ENCODE results near the gene DSC3. TPM values are rescaled to one million over a fixed set of nuclear protein-coding genes. Genes with fewer than 3 reads are reported as not detected.

DSC3 gene
- total RNA-seq, 1 experiment from 2014 or later = 0.61 TPM

DNA sequence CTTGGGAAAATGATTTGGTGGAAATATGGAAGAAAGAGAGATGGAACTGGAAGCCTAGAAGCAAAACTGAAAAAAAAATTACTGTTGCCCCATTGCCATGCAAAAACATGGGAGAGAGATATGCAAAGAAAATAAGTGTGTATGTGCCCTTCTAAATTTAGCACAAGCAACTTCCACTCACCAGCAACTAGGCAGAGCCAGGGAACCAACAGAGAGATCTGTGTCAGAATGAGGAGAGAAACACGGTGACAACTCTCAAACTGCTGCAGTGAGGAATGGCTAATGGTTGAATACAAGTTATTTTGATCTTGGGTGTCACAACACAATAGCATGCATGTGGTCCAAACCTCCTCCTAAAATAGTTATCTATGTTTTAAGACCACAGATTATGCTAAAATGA is 48.8 kb upstream of the DSC3 start:
- Histone ChIP-seq H3K79me2 (ENCODE audit: insufficient read depth, low read length) (peaks cover 2% of the 10 kb centered on the region; the same call in 1 of the 2 replicates), H4K5ac (ENCODE audit: insufficient read length, low read depth, low read length) (no peak overlapping the region), H3T11ph (ENCODE audit: low read length) (no peak overlapping the region), H3K23ac (ENCODE audit: insufficient read length, low read depth, low read length) (no peak overlapping the region), H2BK120ac (ENCODE audit: low read depth, low read length, poor library complexity, severe bottlenecking) (no peak overlapping the region), H2BK5ac (ENCODE audit: insufficient read length, low read length) (no peak overlapping the region), H4K20me1 (ENCODE audit: control insufficient read depth, insufficient read depth, insufficient read length) (no peaks in the 10 kb centered on the region), H4K91ac (ENCODE audit: insufficient read length, low read depth, low read length) (no peak overlapping the region), H3K23me2 (ENCODE audit: insufficient read length, low read depth, low read length, poor library complexity, severe bottlenecking) (no peaks in the 10 kb centered on the region), H3K9me3 (ENCODE audit: control insufficient read depth, low read depth, low read length) (no peaks in the 10 kb centered on the region), H3K4me2 (ENCODE audit: insufficient read depth, insufficient read length, low read length) (no peak overlapping the region), H3K4ac (ENCODE audit: low read depth, low read length) (no peak overlapping the region), H3K9ac (ENCODE audit: extremely low read depth, insufficient read length, low read length) (no peak overlapping the region), H3K18ac (ENCODE audit: insufficient read length, low read depth, low read length) (no peak overlapping the region), H3K79me1 (ENCODE audit: insufficient read depth, low read depth, low read length, poor library complexity, severe bottlenecking) (no peaks in the 10 kb centered on the region), H2AK5ac (ENCODE audit: insufficient read length, low read length) (no peak overlapping the region), H3K27ac (ENCODE audit: insufficient read length, low read depth, low read length) (no peak overlapping the region), H3K4me1 (ENCODE audit: insufficient read depth, low read length) (no peaks in the 10 kb centered on the region), H3K27me3 (ENCODE audit: insufficient read depth, low read length) (no peaks in the 10 kb centered on the region), H2BK20ac (ENCODE audit: low read depth, low read length, poor library complexity, severe bottlenecking) (no peak overlapping the region), H2BK15ac (ENCODE audit: low read depth, low read length) (no peak overlapping the region), H3K56ac (ENCODE audit: insufficient read length, low read depth, low read length) (no peak overlapping the region), H2AFZ (ENCODE audit: low read length) (no peak overlapping the region), H4K8ac (replicated peaks; ENCODE audit: insufficient read length, low read depth, low read length) (no peak overlapping the region), H2BK12ac (ENCODE audit: insufficient read length, low read depth, low read length) (no peak overlapping the region), H3K14ac (ENCODE audit: insufficient read depth, low read length) (no peak overlapping the region)
- TF ChIP-seq, protein P1, sequence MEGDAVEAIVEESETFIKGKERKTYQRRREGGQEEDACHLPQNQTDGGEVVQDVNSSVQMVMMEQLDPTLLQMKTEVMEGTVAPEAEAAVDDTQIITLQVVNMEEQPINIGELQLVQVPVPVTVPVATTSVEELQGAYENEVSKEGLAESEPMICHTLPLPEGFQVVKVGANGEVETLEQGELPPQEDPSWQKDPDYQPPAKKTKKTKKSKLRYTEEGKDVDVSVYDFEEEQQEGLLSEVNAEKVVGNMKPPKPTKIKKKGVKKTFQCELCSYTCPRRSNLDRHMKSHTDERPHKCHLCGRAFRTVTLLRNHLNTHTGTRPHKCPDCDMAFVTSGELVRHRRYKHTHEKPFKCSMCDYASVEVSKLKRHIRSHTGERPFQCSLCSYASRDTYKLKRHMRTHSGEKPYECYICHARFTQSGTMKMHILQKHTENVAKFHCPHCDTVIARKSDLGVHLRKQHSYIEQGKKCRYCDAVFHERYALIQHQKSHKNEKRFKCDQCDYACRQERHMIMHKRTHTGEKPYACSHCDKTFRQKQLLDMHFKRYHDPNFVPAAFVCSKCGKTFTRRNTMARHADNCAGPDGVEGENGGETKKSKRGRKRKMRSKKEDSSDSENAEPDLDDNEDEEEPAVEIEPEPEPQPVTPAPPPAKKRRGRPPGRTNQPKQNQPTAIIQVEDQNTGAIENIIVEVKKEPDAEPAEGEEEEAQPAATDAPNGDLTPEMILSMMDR (conservative IDR thresholded peaks at IDR 0.05) = no peak
- Mint-ChIP-seq H3K36me3 (ENCODE audit: insufficient read depth in 1 of 3, low read depth in 3 of 3) (peaks cover 16 to 56% (median 47%) of the 10 kb centered on the region in 3 experiments), H3K9me3 (peaks cover 0 to 4% of the 10 kb centered on the region in 2 experiments; a peak in 1 of 5 replicates), H3K4me1 (peaks cover 9 to 12% of the 10 kb centered on the region in 2 experiments), H3K27ac (peak overlapping the region in 1 of 3 experiments; percentile 49; a peak in 3 of 7 replicates), H3K4me3 (no peak overlapping the region), H3K27me3 (ENCODE audit: low read depth) (no peaks in the 10 kb centered on the region)
- no CpG with 5 or more reads among the region's 1 CpG for WGBS (ENCODE audit: extremely low coverage, insufficient read length, low lambda C conversion rate)
- no peak for DNase-seq

Measured in H9 (cell line).